Upper lobe of left lung (tissue), 4 donors: ENCODE results near the gene SPATA2L.

Experiments
- CTCF ChIP-seq, 6 experiments: fragments of 450-650 bp in 4 of 6; fragments of 200-600 bp in 2 of 6; sonication (generic) in 2 of 6; IDR thresholded peaks; one replicate each; pipeline ENCODE4 v1.5.1; 2016 to 2019; ENCODE audit warnings: antibody characterized with exemption in 6 of 6
- EP300 ChIP-seq, 4 donors: sonication (generic); formaldehyde crosslinking; IDR thresholded peaks; one replicate each; pipeline ENCODE4 v1.5.1; 2017; ENCODE audit warnings: antibody characterized with exemption in 4 of 4, control low read depth in 2 of 4

- TF ChIP-seq CTCF (IDR thresholded peaks at IDR 0.05) (no peak), EP300 (IDR thresholded peaks at IDR 0.05) (no peak)
Measured at GRCh38 chr16:89732918-89733242, 31.4 kb upstream of the SPATA2L start.
